Measurements from ENCODE around the gene HDAC4. TPM values are rescaled to one million over a fixed set of nuclear protein-coding genes. Genes with fewer than 3 reads are reported as not detected.
A peak's percentile ranks its signal among the peaks of the same experiment; 100 is the strongest.

HDAC4 gene
- total and polyA plus RNA-seq, 9 donors: 10.1 to 17.6 (median 13.3) TPM

- peak; percentile 48 for DNase-seq
- WGBS (ENCODE audit: insufficient coverage): 44% methylated on average over 15 of the region's 20 CpGs
- no peaks in the 10 kb centered on the region for H3K27me3 ChIP-seq (ENCODE audit: control insufficient read depth, insufficient read depth, low read length)
- H3K36me3 ChIP-seq (ENCODE audit: control insufficient read depth, insufficient read depth, low read length): peaks cover 6% of the 10 kb centered on the region
- no peak overlapping the region for H3K4me3 ChIP-seq (ENCODE audit: low read length)
- peaks cover 36% of the 10 kb centered on the region for H3K4me1 ChIP-seq (ENCODE audit: control insufficient read depth, insufficient read depth, low read length)
- no peaks in the 10 kb centered on the region for H3K9me3 ChIP-seq (replicated peaks; ENCODE audit: control insufficient read depth, low read depth, low read length)
- H3K27ac ChIP-seq (ENCODE audit: low read length): no peak overlapping the region
Measured at GRCh38 chr2:239368906-239369552, 31.8 kb downstream of the HDAC4 start.

- peaks cover 6% of the 10 kb centered on the region for H3K36me3 ChIP-seq (ENCODE audit: control insufficient read depth, insufficient read depth, low read length)
- H3K27ac ChIP-seq (ENCODE audit: low read length): no peak overlapping the region
- DNase-seq: no peak
- H3K4me1 ChIP-seq (ENCODE audit: control insufficient read depth, insufficient read depth, low read length): peaks cover 36% of the 10 kb centered on the region
- no peaks in the 10 kb centered on the region for H3K9me3 ChIP-seq (replicated peaks; ENCODE audit: control insufficient read depth, low read depth, low read length)
- H3K4me3 ChIP-seq (ENCODE audit: low read length): no peak overlapping the region
- no peaks in the 10 kb centered on the region for H3K27me3 ChIP-seq (ENCODE audit: control insufficient read depth, insufficient read depth, low read length)
- 83% methylated on average over 6 of the region's 9 CpGs for WGBS (ENCODE audit: insufficient coverage)
Measured at GRCh38 chr2:239368321-239368720, 32.5 kb downstream of the HDAC4 start.

GRCh38 chr2:239366740-239367139 is 34.1 kb downstream of the HDAC4 start:
- H3K36me3 ChIP-seq (ENCODE audit: control insufficient read depth, insufficient read depth, low read length): peaks cover 6% of the 10 kb centered on the region
- DNase-seq: no peak
- H3K27me3 ChIP-seq (ENCODE audit: control insufficient read depth, insufficient read depth, low read length): no peaks in the 10 kb centered on the region
- peaks cover 25% of the 10 kb centered on the region for H3K4me1 ChIP-seq (ENCODE audit: control insufficient read depth, insufficient read depth, low read length)
- H3K4me3 ChIP-seq (ENCODE audit: low read length): no peak overlapping the region
- no peaks in the 10 kb centered on the region for H3K9me3 ChIP-seq (replicated peaks; ENCODE audit: control insufficient read depth, low read depth, low read length)
- no peak overlapping the region for H3K27ac ChIP-seq (ENCODE audit: low read length)
- WGBS (ENCODE audit: insufficient coverage): 94% methylated on average over 6 of the region's 12 CpGs

GRCh38 chr2:239365782-239366435 is 34.9 kb downstream of the HDAC4 start:
- Histone ChIP-seq H3K4me3 (ENCODE audit: low read length) (no peak overlapping the region), H3K36me3 (ENCODE audit: control insufficient read depth, insufficient read depth, low read length) (peaks cover 6% of the 10 kb centered on the region), H3K27ac (ENCODE audit: low read length) (no peak overlapping the region), H3K27me3 (ENCODE audit: control insufficient read depth, insufficient read depth, low read length) (no peaks in the 10 kb centered on the region), H3K9me3 (replicated peaks; ENCODE audit: control insufficient read depth, low read depth, low read length) (no peaks in the 10 kb centered on the region), H3K4me1 (ENCODE audit: control insufficient read depth, insufficient read depth, low read length) (peaks cover 21% of the 10 kb centered on the region)
- DNase-seq: no peak
- WGBS (ENCODE audit: insufficient coverage): 92% methylated on average over 32 of the region's 32 CpGs

GRCh38 chr2:239365071-239365781 is 35.6 kb downstream of the HDAC4 start:
- peaks cover 19% of the 10 kb centered on the region for H3K4me1 ChIP-seq (ENCODE audit: control insufficient read depth, insufficient read depth, low read length)
- H3K27me3 ChIP-seq (ENCODE audit: control insufficient read depth, insufficient read depth, low read length): no peaks in the 10 kb centered on the region
- no peak for DNase-seq
- no peak overlapping the region for H3K4me3 ChIP-seq (ENCODE audit: low read length)
- no peaks in the 10 kb centered on the region for H3K9me3 ChIP-seq (replicated peaks; ENCODE audit: control insufficient read depth, low read depth, low read length)
- 94% methylated on average over 7 of the region's 11 CpGs for WGBS (ENCODE audit: insufficient coverage)
- peaks cover 2% of the 10 kb centered on the region for H3K36me3 ChIP-seq (ENCODE audit: control insufficient read depth, insufficient read depth, low read length)
- no peak overlapping the region for H3K27ac ChIP-seq (ENCODE audit: low read length)

- Histone ChIP-seq H3K9me3 (replicated peaks; ENCODE audit: control insufficient read depth, low read depth, low read length) (no peaks in the 10 kb centered on the region), H3K27me3 (ENCODE audit: control insufficient read depth, insufficient read depth, low read length) (no peaks in the 10 kb centered on the region), H3K4me3 (ENCODE audit: low read length) (no peak overlapping the region), H3K36me3 (ENCODE audit: control insufficient read depth, insufficient read depth, low read length) (peaks cover 2% of the 10 kb centered on the region), H3K27ac (ENCODE audit: low read length) (no peak overlapping the region), H3K4me1 (ENCODE audit: control insufficient read depth, insufficient read depth, low read length) (peaks cover 15% of the 10 kb centered on the region)
- no peak for DNase-seq
- 79% methylated on average over 14 of the region's 21 CpGs for WGBS (ENCODE audit: insufficient coverage)
Measured at GRCh38 chr2:239363946-239364637, 36.7 kb downstream of the HDAC4 start.

- Histone ChIP-seq H3K9me3 (replicated peaks; ENCODE audit: control insufficient read depth, low read depth, low read length) (no peaks in the 10 kb centered on the region), H3K27me3 (ENCODE audit: control insufficient read depth, insufficient read depth, low read length) (no peaks in the 10 kb centered on the region), H3K4me1 (ENCODE audit: control insufficient read depth, insufficient read depth, low read length) (peaks cover 10% of the 10 kb centered on the region), H3K27ac (ENCODE audit: low read length) (no peak overlapping the region), H3K36me3 (ENCODE audit: control insufficient read depth, insufficient read depth, low read length) (peaks cover 2% of the 10 kb centered on the region), H3K4me3 (ENCODE audit: low read length) (no peak overlapping the region)
- WGBS (ENCODE audit: insufficient coverage): 100% methylated on average over 3 of the region's 4 CpGs
- DNase-seq: no peak
Measured at GRCh38 chr2:239362507-239362906, 38.3 kb downstream of the HDAC4 start.

- Histone ChIP-seq H3K4me3 (ENCODE audit: low read length) (no peak overlapping the region), H3K27ac (ENCODE audit: low read length) (no peak overlapping the region), H3K4me1 (ENCODE audit: control insufficient read depth, insufficient read depth, low read length) (peaks cover 10% of the 10 kb centered on the region), H3K36me3 (ENCODE audit: control insufficient read depth, insufficient read depth, low read length) (no peaks in the 10 kb centered on the region), H3K9me3 (replicated peaks; ENCODE audit: control insufficient read depth, low read depth, low read length) (no peaks in the 10 kb centered on the region), H3K27me3 (ENCODE audit: control insufficient read depth, insufficient read depth, low read length) (no peaks in the 10 kb centered on the region)
- no CpG with 5 or more reads among the region's 3 CpGs for WGBS (ENCODE audit: insufficient coverage)
- DNase-seq: no peak
Measured at GRCh38 chr2:239361311-239361642, 39.5 kb downstream of the HDAC4 start.

GRCh38 chr2:239360421-239361310 is 40.2 kb downstream of the HDAC4 start:
- 61% methylated on average over 6 of the region's 19 CpGs for WGBS (ENCODE audit: insufficient coverage)
- no peak overlapping the region for H3K4me3 ChIP-seq (ENCODE audit: low read length)
- peaks cover 10% of the 10 kb centered on the region for H3K4me1 ChIP-seq (ENCODE audit: control insufficient read depth, insufficient read depth, low read length)
- no peak for DNase-seq
- H3K27ac ChIP-seq (ENCODE audit: low read length): no peak overlapping the region
- H3K27me3 ChIP-seq (ENCODE audit: control insufficient read depth, insufficient read depth, low read length): no peaks in the 10 kb centered on the region
- H3K36me3 ChIP-seq (ENCODE audit: control insufficient read depth, insufficient read depth, low read length): no peaks in the 10 kb centered on the region
- no peaks in the 10 kb centered on the region for H3K9me3 ChIP-seq (replicated peaks; ENCODE audit: control insufficient read depth, low read depth, low read length)

All from muscle of leg (tissue), 11 donors.